LHCN-M2 (cell line): ENCODE measurements around the gene RHBDL3. TPM values are rescaled to one million over a fixed set of nuclear protein-coding genes. Genes with fewer than 3 reads are reported as not detected.
"Not testable (repeated sequence)": the region's sequence is repeated elsewhere in the genome, so short reads cannot be mapped to it uniquely, and the experiment has no call there.

ENCODE experiments used
- DNase-seq: peaks from one replicate; pipeline ENCODE4 v3.0.0-alpha.2; 2012; ENCODE audit warnings: low read depth
- total RNA-seq: library from RNA; depleted of rRNA; stranded (reverse); fragments of >200 nt; gene quantifications from 2 replicates; pipeline ENCODE4 v1.2.3, GENCODE V29; 2014

Gene RHBDL3
- total RNA-seq, 1 experiment from 2014 or later, result 0.57 TPM

DNA sequence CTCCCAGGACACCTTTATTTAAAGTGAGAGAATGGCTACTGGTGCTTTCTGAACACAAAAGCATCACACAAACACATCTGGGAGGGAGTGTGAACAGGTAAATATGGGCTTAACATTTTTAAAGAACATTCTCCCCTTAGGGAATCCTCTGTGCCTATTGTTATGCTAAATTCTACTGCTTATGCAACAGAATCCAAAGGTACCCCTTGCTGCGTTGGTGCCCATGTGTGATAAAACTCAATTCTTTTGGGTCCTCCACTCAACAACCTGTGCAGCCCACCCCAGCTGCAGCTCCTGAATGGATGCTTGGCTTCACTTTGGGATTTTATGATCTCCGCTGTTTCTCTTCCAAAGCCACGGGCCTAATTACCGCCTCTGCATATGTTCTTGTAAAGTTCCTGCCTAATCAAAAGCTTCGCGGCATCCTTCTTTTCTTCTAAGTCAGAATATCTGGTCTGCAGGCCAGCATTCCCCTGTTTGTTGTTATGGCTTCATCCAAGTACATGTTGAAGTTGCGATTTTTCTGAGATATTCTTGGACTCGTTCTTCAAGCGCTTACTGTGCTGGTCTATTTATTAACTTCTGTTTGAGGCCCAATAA is 23.9 kb downstream of the RHBDL3 start:
- DNase-seq, result no peak

DNA sequence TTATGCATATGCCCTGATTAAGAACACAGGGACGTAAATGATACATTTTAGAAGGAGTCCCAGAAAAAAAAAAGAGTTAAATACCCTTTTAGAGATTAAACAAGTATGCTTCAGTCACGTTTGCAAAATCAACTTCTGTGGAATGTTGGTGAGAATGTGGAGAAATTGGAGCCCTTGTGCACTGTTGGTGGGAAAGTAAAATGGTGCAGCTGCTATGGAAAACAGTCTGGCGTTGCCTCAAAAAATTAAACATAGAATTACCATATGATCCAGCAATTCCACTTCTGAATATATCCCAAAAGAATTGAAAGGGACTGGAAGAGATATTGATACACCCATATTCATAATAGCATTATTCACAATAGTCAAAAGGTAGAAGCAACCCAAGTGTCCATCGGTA is 26.5 kb downstream of the RHBDL3 start:
- no peak for DNase-seq

DNA sequence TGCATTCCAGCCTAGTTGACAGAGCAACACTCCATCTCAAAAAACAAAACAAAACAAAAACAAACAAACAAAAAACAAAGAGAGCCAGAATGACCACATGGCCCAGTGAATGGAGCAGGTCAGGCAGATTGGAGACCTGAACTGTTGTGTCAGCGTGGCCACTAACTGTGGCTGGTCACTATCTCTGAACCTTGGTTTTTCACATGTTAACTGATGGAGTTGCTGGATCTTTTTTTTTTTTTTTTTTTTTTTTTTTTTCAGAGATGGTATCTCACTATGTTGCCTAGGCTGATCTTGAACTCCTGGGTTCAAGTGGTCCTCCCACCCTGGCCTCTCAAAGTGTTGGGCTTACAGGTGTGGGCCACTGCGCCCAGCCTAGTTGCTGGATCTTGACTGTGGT is 31.8 kb downstream of the RHBDL3 start:
- DNase-seq, result no peak

DNA sequence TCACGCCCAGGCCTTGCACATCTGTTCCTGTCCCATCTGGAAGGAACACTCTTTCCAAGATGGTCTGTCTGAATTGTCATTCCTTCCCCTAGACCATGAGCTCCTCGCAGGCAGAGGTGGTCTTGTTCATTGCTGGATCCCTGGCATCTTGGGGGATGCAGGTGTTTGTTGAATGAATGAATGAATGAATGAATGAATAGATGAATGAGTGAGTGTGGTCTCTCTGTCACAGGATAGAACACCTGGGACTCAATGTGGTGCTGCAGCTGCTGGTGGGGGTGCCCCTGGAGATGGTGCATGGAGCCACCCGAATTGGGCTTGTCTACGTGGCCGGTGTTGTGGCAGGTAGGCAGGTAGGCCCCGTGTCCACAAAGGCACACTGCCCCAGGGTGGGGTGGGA is 32.2 kb downstream of the RHBDL3 start:
- no peak for DNase-seq

DNA sequence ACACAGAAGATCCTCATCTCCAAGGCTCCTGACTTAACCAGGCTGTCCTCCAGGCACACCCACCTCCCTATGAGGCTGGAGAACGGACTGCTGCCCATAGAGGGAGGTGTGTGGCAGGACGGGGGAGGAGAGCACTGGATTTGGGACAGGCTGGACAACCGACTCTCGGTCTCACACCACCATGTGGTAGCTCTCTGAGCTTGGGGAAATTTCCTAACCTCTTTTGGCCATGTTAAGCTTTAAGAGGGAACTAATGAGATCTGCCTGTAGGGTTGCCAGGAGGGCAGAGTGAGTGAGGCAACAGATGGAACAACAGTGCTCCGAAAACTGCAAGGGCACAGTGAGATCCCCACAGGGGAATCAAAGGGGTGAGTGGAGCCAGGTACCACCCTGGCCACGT is 32.7 kb downstream of the RHBDL3 start:
- DNase-seq, result no peak

DNA sequence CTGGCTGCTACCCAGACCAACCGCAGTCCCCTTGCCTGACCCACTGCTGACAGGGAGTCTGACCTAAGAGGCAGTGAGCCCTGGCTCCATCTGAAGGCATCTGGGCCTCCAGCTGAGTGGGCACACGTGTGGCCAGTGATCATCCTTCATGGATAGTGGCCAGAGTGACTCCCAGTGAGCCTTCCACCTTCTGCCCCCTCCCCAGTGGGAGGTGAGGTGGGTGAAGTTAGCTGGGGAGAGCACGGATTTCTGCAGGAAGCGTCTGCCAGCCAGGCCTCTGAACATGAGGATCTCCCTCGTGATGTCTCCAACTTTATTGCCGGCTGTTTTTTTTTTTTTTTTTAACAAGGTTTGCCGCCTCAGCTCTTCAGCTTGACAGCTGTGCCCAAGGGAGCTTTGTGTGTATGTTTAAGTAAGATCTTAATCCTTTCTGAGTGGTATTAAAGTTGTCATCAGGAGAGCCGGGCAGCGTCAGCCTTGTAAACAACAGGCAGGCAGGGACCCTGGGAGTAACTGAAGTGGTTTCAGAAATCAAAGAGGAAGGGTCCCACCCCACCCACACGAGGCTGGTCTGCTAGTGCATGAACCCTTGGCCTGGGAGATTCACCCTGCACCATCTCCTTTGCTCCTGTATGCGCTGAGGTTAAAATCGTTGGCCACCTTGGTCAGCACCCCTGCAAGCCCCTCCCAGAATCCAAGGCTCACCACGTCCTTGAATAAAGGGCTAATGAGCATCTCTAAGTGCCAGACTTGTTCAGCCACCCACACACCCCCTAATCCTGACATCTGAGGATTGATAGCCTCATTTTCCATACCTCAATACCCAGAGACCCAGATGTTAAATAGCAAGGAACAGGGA is 33.3 kb downstream of the RHBDL3 start:
- DNase-seq, result peak; percentile 32

DNA sequence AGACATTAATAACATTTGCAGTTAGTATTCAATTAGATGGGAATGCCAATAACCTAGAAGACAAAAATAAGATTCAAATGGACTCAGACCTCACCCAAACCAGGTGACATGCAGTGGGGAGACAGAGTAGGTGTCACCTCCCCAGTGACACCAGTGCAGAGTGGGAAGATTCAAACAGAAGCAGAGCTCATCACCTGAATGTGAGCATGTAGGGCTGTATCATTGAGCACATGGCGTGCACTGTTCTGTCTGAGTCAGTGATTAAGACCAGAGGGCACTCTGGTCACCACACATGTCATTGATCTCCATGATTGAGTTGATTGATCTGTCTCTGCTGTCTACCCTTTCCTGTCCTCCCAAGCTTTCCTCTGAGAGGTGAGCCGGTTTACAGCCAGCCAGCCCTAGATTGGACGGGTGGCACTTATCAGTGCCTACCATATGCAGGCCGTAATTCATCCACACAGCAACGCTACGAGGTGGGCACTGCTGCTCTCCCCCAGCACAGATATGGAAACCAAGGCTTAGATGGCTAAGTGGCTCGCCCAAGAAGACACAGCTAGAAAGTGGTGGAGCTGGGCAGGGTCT is 34.0 kb downstream of the RHBDL3 start:
- no peak for DNase-seq

DNA sequence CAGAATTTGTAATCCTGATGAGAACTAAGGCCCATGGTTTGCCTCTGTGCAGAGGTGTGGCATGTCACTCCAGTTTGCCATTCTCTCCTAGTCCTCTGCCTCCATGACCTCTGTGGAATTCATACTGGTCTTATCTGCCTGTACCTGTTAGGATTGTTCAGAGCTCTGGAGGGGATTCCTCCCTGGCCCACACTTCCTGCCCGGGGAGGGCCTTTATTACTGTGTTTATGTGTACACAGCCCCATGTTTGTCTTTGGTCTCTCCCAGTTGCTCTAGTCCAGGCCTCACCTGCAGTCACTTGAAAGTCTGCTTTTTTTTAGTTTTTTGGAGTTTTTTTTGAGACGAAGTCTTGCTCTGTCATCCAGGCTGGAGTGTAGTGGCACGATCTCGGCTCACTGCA is 36.4 kb downstream of the RHBDL3 start:
- no peak for DNase-seq

DNA sequence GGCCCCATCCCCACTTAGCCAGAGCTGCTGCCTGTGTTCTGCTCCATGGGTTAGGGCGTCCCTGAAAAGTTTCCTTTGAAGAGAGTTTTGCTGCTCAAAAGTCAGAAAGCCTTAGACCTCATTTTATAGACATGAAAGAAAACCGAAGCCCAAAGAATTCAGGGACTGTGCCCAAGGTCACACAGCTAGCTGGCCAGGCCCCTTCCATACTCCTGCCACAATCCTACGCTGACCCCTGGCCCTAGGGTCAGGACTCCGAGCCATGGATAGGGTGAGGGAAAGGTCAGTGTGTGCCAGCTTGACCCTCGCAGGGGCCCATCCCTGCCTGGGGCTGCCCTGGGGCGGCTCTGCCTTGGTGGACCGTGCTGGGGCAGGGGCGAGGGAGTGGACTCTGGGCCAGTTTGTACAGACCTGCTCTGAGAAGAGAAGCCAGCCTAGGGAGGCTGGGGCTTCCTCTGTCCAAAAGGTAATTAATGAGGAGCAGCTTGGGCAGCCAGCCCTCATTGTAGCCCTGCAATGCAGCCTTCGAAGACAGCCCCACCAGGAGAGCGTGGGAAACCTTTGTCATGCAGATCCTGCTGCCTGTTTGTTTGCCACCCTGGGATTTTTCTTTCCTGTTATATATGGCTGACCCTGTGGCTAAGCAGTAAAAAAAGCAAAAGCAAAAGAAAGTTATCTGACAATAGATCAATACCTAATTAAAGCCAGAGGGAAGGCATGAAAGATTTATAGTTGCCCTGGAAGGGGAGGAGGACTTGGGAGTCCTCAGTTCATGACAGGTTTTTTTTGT is 37.4 kb downstream of the RHBDL3 start:
- DNase-seq, result no peak

DNA sequence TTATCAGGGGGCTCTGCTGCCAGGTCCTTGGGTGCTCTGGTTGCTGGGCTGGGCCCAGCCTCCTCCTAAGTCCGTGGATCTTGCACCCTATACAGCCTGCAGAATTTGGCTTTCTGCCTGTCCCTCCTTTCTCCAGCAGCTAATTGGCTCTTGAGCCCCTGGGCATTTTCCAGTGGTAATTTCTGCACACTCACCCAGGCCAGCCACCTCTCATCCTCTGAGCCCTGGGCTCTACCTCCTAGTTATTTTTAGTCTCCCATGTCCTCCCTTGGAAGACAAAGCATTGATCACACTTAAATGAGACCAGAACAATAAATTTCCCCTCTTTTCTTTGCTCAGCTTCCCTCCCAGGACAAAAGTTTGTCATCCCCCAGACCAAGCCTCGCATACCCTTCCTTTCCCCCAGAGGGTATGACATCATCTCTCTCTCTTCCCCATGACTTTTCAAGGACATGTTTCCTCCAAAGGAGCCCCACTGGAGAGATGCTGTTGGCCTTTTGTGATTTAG is 38.2 kb downstream of the RHBDL3 start:
- DNase-seq, result no peak

DNA sequence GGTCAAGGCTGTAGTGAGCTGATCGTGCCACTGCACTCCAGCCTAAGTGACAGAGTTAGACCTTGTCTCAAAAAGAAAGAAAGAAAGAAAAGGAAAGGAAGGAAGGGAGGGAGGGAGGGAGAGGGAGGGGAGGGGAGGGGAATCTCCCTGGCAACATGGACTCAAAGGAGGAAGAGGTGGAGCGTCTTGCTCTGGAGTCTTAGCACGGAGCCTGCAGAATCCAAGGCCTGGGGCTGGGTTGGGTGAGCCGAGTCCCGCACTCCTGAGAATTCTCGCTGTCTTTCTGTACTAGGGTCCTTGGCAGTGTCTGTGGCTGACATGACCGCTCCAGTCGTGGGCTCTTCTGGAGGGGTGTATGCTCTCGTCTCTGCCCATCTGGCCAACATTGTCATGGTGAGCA is 39.4 kb downstream of the RHBDL3 start:
- DNase-seq, result no peak

DNA sequence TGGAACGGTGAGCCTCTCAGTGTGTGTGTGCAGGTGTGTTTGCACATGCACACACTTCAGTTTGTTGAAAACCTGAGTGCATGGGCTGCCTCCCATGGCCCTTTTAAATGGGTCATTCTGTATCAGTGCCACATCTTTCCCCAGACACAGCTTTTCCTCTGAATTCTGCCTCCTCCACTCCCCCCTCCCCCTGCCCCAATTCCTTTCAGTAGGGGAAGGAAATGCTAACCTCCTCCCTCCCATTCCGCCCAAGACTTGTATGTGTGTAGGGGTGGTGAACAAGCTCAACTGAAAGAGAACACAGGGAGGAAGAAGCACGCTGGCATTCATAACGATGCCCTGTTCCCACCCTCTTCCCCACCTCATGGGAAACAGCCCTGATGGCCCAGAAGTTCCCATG is 42.0 kb downstream of the RHBDL3 start:
- no peak for DNase-seq

DNA sequence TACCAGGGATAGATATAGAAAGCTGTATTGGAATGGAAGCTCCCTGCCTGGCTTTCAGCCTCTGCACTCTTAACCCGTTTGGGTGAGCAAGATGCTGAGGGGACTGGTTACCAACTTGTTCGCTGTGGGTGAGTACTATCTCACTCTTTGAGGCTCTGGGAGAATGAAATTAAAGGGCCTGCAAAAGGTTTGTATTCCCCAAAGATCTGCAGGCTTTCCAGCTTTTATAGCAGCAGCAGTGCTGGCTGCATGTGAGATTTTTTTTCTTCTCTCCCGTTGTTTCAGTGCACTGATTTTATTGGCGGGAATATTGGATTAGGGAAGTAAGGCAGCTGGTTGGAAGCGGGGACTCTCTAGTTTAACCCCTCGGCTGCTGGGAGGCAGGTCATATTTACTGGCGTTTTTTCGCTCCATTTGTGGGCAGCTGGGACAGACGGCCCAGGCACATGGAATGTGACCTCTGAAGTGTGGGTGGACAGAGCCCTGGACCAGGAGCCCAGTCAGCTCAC is 45.5 kb downstream of the RHBDL3 start:
- peak; percentile 22 for DNase-seq

DNA sequence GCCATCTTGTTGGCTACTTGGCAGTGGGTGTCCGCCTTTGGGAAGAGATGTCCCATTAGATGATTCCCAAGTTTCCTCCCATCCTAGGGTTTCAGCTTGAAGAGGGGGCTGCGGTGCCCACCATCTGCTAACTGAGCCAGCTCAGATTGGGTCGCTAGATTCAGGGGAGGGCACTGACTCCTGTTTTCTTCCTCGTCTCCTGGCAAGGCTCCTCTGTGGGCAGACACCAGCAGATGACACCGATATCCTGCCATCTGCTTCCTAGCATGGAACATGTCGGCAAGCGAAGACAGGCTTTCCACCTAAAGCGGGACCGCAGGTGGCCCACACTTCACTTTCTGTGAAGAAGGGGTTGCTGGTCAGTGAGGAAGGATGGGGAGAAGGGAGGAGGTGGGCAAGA is 49.0 kb downstream of the RHBDL3 start:
- DNase-seq, result no peak

DNA sequence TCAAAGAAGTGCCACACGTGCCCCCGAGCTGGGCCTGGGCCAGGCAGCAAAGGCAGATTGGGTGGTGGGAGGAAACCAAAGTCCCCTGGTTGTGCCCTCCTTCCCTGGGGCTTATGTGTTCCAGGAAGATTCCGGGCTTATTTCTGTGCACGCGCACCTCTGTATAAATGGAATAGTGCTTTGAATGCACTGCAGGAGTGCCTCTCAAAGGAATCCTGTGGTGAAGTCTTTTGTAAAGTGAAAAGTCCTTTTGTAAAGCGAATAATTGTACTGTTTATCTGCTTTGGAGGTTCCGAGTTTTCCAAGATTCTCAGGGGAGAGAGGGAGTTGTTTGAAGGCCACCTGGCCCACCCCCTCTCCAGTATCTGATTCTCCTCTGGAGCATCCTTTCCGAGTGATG is 49.5 kb downstream of the RHBDL3 start:
- no peak for DNase-seq

DNA sequence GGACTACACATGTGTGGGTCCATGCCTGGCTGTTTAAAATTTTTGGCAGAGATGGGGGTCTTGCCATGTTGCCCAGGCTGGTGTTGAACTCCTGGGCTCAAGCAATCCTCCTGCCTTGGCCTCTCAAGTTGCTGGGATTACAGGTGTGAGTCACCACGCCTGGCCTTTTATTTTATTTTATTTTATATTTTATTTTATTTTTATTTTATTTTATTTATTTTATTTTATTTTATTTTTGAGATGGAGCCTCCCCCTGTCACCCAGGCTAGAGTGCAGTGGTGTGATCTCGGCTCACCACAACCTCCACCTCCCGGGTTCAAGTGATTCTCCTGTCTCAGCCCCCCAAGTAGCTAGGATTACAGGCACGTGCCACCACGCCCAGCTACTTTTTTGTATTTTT is 51.0 kb downstream of the RHBDL3 start:
- DNase-seq, result not testable (repeated sequence)

DNA sequence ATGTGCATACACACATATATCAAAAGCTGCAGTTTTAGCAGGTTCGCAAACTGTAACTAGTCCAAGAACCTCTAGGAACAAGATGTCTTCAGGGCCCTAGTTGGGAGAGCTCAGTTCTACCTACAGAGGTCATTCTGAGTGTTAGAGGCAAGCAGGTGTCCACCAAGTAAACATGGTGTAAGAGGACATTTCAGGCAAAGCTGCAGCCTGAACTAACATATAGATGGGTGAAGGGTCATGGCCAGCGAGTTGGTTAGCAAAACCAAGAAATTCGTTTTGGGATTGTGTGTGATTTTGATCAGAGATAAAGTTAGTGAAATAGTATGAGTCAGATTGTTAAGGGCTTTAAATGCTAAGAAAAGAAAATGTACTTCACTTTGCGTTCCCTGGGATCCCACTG is 51.7 kb downstream of the RHBDL3 start:
- no peak for DNase-seq

DNA sequence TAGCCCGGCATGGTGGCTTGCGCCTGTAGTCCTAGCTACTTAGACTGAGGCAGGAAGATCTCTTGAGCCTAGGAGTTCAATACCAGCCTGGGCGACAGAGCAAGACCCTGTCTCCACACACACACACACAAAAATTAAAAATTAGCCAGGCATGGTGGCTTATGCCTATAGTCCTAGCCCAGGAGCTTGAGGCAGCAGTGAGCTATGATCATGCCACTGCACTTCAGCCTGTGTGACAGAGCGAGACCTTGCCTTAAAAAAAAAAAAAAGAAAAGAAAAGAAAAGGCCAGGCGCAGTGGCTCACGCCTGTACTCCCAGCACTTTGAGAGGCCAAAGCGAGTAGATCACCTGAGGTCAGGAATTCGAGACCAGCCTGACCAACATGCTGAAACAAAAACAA is 52.4 kb downstream of the RHBDL3 start:
- DNase-seq, result no peak

DNA sequence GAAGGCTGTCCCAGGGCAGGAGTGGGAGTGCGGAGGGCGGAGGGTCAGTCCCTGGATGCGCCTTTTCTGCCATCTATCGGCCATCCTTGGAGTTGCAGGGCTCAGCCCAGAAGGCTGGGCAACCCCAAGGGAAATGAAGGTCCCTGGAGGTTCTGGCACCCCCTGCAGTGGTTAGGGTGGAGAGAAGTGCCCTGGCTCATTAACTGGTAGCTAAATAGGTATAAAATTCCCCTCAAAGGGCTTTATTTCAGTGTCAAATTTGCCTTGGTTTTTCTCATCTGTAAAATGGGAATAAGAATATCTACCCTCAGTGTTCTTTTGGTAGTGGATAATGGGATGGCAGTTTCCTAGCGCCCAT is 53.9 kb downstream of the RHBDL3 start:
- peak; percentile 48 for DNase-seq

DNA sequence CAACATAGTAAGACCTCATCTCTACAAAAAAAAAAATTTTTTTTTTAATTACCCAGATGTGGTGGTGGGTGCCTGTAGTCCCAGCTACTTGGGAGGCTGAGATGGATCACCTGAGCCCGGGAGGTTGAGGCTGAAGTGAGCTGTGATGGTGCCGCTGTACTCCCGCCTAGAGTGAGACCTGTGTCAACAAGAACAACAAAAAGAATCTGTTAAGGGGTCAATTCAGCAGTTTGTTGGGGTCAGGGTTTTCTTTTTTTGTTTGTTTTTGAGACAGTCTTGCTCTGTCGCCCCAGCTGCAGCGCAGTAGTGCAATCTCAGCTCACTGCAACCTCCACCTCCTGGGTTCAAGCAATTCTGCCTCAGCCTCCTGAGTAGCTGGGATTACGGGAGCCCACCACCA is 54.4 kb downstream of the RHBDL3 start:
- not testable (repeated sequence) for DNase-seq

DNA sequence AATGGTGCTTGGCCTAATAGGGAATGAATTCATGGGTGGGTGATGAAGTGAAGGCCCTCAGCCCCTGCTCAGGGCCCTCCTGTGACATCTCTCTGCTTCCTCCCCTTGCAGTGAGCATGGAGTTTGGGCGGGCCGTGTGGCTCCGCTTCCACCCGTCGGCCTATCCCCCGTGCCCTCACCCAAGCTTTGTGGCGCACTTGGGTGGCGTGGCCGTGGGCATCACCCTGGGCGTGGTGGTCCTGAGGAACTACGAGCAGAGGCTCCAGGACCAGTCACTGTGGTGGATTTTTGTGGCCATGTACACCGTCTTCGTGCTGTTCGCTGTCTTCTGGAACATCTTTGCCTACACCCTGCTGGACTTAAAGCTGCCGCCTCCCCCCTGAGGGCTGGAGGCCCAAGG is 55.2 kb downstream of the RHBDL3 start:
- no peak for DNase-seq

DNA sequence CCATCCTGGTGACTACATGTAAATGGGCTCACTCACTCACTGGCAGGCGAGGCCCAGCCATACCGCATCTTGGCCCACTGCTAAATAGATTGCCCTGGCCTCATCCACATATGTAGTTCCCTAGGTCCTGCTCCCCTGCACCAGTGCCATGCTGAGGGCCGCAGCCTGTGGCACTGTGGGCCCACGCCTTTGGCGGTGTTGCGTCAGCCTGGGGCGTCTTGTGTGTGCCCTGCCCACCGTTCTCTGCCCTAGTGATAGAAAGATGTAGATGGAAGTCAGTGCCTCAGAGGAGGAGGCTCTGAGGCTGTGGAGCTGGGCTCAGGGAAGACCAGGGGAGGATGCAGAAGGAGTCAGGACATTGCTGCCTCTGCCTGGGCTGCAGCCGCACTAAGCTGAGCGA is 57.4 kb downstream of the RHBDL3 start:
- no peak for DNase-seq
